D721Med (cell line): ENCODE data around the gene HLA-DOB.
A peak's percentile ranks its signal among the peaks of the same experiment; 100 is the strongest.

Experiments used
- DNase-seq: peaks from one replicate; pipeline ENCODE4 v3.0.0; 2011; ENCODE audit warnings: low spot score; ENCODE audit not compliant: insufficient read length
- FAIRE-seq: peaks from 2 replicates; lab custom pipeline; 2011; peaks lifted over from hg19 to GRCh38; lab: Jason Lieb, UNC
- TF ChIP-seq, protein P1 (sequence below): IDR thresholded peaks from 2 replicates; pipeline ENCODE4 v1.5.1; 2012; ENCODE audit warnings: mild to moderate bottlenecking, control low read depth; ENCODE audit not compliant: insufficient read depth; ENCODE audit errors: missing control alignments

Gene HLA-DOB

DNA sequence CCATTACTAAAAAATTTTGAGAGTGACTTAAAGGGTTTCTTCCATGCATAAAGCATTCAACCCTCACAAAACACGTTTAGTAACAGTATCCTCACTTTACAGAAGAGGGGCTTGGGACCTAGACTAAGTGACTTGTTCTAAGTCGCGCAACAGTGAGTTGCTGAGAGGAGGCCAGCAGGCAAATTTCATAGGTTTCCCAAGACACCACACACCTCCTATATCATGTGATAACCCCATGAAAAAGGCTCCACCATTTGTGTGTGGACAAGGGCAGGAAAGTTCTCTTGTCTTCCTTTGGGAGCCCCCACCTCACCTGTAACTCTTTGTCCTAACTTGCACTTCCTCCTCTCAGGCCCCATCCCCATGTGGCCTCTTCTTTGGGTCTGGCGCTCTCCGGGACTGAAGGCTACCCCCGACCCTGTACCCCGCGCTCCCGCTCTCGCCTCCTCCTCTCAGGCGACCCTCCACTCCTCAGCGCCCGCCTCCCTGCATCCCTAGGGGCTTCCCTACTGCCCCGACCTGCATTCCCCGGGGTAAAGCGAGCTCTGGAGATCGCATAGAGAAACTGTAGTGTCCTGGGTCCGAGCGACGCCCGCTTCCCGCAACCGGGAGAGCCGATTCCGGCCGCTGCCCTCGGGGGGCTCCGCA, 26.7 kb upstream of the HLA-DOB start:
- TF ChIP-seq, protein P1, sequence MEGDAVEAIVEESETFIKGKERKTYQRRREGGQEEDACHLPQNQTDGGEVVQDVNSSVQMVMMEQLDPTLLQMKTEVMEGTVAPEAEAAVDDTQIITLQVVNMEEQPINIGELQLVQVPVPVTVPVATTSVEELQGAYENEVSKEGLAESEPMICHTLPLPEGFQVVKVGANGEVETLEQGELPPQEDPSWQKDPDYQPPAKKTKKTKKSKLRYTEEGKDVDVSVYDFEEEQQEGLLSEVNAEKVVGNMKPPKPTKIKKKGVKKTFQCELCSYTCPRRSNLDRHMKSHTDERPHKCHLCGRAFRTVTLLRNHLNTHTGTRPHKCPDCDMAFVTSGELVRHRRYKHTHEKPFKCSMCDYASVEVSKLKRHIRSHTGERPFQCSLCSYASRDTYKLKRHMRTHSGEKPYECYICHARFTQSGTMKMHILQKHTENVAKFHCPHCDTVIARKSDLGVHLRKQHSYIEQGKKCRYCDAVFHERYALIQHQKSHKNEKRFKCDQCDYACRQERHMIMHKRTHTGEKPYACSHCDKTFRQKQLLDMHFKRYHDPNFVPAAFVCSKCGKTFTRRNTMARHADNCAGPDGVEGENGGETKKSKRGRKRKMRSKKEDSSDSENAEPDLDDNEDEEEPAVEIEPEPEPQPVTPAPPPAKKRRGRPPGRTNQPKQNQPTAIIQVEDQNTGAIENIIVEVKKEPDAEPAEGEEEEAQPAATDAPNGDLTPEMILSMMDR, result no peak
- DNase-seq (no peak), FAIRE-seq (no peak)

DNA sequence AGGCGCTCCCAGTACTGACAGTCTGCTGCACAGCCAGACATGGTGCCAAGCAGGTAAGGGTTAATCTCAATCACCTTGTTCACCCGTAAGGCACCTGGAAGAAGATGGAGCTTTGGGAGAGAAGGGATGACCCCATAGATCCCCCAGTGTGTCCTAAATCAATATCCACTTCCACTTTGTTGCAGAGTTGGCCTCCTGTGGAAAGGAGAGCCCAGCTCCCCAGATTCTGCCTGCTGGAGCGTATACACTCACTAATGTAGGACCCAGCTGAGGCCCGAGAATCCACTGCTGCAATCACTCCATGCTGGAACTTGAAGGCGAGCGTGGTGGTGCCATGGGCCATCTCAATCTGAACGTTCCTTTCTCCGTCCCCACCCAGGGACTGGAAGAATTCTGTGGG, 25.9 kb upstream of the HLA-DOB start:
- TF ChIP-seq, protein P1, result no peak
- DNase-seq (no peak), FAIRE-seq (no peak)

DNA sequence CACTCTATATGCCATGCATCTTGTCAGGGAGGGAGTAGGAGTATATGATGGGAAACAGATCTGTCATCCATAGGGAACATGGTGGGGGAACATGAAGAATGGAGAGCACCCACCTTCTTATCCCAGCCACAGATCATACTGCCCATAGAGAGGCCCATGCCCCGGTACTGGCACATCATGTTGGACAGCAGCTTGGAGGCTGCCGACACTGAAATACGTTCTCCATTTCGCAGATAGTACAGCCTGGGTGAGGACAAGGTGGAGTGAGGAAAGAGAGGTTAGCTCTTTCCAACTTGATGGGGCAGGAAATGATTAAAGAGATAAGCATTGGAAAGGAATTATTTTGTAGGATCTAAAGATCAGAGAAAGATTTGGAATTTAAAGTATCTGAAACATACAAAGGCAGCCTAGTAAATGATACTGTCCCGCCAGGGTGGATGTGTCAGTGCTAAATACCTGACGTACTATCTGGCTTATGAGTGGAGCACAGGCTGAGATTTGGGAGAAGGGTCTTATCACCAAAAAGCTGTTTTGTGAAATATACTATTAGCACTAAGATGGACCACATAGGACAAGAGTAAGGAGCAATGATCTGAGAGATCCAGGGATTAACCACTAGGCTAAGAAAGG, 25.3 kb upstream of the HLA-DOB start:
- no peak for DNase-seq
- TF ChIP-seq, protein P1, result no peak
- no peak for FAIRE-seq

DNA sequence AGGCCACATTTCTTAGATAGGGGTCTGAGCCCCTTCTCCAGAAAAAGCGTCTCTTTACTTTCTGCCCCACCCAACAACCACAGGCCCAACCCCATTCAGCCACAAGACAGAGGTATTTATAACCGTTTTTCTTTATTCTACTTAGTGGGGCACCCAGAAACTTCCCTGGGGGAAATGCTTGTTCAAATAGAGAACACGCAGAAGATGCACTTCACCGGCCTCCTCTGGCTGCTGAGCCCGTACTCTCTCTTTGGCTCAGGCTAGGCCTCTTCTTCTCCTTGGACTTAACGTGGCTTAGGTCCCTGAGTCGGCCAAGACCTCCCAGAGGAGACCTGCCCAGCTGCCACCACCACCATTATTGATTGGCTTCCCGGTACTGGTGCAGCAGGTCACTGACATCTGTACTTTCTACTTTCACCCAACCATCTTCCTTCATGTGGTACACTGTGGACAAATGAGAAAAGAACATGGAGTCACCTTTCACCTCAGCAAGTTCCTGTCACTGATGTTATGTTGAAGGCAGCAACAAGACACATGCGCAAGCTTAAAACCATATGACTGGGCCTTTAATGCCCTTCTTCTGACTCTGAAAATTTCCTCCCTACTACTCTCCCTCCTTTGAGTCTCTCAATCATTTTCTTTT, 23.9 kb upstream of the HLA-DOB start:
- TF ChIP-seq, protein P1, result no peak
- FAIRE-seq (no peak), DNase-seq (no peak)

DNA sequence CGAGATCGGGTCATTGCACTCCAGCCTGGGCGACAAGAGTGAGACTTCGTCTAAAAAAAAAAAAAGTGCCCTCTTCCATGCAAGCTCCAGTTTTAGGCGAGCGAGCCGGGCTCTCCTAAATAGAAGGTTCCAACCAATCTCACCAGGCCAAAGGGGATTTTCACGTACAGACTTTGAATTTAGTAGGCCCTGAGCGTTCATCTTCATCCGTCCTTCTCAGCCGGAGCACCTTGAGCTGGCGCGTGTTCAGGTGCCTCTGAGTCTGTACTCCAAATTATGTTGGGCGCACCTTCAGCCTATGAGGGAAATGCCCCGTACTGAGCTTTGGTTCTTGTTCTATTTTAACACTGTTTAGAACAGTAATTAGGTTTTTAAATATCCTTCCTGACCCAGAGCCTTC, 22.6 kb upstream of the HLA-DOB start:
- FAIRE-seq (no peak), DNase-seq (no peak)
- TF ChIP-seq, protein P1, result no peak

DNA sequence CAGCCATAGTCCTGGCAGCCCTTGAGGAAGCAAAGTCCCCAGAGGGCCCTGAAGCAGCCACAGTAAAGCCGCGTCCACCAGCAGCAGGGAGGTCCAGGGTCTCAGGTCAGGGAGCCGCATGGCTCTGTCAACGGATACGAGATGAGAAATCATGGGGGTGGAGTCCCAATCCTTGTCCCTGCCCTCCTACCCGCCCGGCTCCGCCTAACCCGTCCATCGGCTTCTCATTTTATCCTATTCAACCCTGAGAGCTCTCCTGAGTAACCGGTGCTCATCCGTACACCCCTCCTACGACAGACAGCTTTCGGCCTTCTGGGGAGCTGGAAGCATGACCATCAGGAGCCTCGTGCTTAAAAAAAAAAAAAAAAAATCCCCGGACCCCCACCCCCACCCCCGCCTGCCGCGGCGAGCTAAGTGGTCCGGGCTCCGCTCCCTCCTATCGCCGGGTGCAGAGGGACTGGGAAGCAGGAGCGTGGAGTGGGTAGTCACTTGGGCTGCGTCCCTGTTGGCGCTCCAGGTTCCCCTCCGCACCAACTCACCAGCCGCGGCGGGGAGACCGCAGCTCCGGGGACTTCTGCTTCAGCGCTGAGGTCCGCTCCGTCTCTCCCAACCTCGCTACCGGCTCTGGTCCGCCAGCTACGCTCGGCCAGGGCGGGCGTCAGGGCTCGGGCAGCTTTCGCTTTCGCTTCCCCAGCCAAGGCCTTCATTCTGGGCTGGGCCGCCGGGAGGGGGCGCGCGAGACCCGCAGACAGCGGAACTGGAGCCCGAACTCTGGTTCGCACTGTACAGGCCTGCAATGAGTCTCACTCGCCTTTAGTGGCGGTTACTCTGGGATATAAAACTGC, 21.5 kb upstream of the HLA-DOB start, which contains the start of gene TAP2:
TSS of gene TAP2 (minus strand) at position 626 of the 845 bp plus-strand sequence. CDS start at position 120, 506 bp downstream.
- FAIRE-seq, result no peak
- peak; percentile 86 for DNase-seq
- TF ChIP-seq, protein P1, result peak; percentile 89
